Bronchial epithelial cell (primary cell): Measurements from ENCODE around the gene CTNND2. TPM values are rescaled to one million over a fixed set of nuclear protein-coding genes. Genes with fewer than 3 reads are reported as not detected.

Source experiments
- DNase-seq: peaks from one replicate; pipeline ENCODE4 v3.0.0-alpha.2; 2010; ENCODE audit warnings: low read depth
- FAIRE-seq: peaks from 2 replicates; lab custom pipeline; 2011; peaks lifted over from hg19 to GRCh38; lab: Jason Lieb, UNC
- H3K27me3 ChIP-seq: 2 replicates; pipeline ENCODE4 v1.5.1; 2011; ENCODE audit warnings: low read length; ENCODE audit not compliant: control insufficient read depth, insufficient read depth
- H3K36me3 ChIP-seq: 2 replicates; pipeline ENCODE4 v1.5.1; 2011; ENCODE audit warnings: low read length; ENCODE audit not compliant: control insufficient read depth, insufficient read depth
- H3K4me3 ChIP-seq: 2 replicates; pipeline ENCODE4 v1.5.1; 2011; ENCODE audit warnings: mild to moderate bottlenecking, low read depth, low read length, control low read depth
- CTCF ChIP-seq: IDR thresholded peaks from 2 replicates; pipeline ENCODE4 v1.5.1; 2011; ENCODE audit warnings: mild to moderate bottlenecking, moderate library complexity, low read length, control low read depth, inconsistent platforms; ENCODE audit not compliant: insufficient read depth, severe bottlenecking
- total RNA-seq: library from RNA; depleted of rRNA; stranded (reverse); fragments of >200 nt; gene quantifications from 2 replicates; pipeline ENCODE4 v1.2.1, GENCODE V29; 2014

Gene CTNND2
- total RNA-seq, 1 donor from 2014 or later = not detected

GRCh38 chr5:11590475-11590874 lies 313.8 kb downstream of the CTNND2 start:
- FAIRE-seq (no peak), DNase-seq (no peak)
- H3K27me3 ChIP-seq = no peaks in the 10 kb centered on the region
- H3K36me3 ChIP-seq = no peaks in the 10 kb centered on the region
- TF ChIP-seq CTCF = no peak
- H3K4me3 ChIP-seq = no peak overlapping the region

- Histone ChIP-seq H3K4me3 (no peak overlapping the region), H3K27me3 (no peaks in the 10 kb centered on the region)
- no peak for TF ChIP-seq CTCF
Observed at GRCh38 chr5:11588803-11589202, 315.4 kb downstream of the CTNND2 start.

GRCh38 chr5:11584017-11584416 lies 320.2 kb downstream of the CTNND2 start:
- Histone ChIP-seq H3K36me3 (no peaks in the 10 kb centered on the region), H3K27me3 (no peaks in the 10 kb centered on the region), H3K4me3 (no peak overlapping the region)
- FAIRE-seq (no peak), DNase-seq (no peak)
- TF ChIP-seq CTCF = no peak

More at GRCh38 chr5:11588803-11589202, 315.4 kb downstream of the CTNND2 start:
- no peak for FAIRE-seq
- DNase-seq = no peak
- no peaks in the 10 kb centered on the region for H3K36me3 ChIP-seq

GRCh38 chr5:11579351-11579750 lies 324.9 kb downstream of the CTNND2 start:
- no peaks in the 10 kb centered on the region for H3K27me3 ChIP-seq
- H3K4me3 ChIP-seq = no peak overlapping the region
- TF ChIP-seq CTCF = no peak
- no peak for FAIRE-seq
- no peak for DNase-seq
- no peaks in the 10 kb centered on the region for H3K36me3 ChIP-seq

- Histone ChIP-seq H3K36me3 (no peaks in the 10 kb centered on the region), H3K4me3 (no peak overlapping the region), H3K27me3 (no peaks in the 10 kb centered on the region)
- no peak for DNase-seq
- TF ChIP-seq CTCF = no peak
- FAIRE-seq = no peak
Observed at GRCh38 chr5:11574787-11575186, 329.5 kb downstream of the CTNND2 start.
